HepG2 (cell line): ENCODE measurements around the gene XKR7.

Experiments
- AGO1 ChIP-seq: fragments of 200-400 bp; formaldehyde crosslinking; IDR thresholded peaks from 2 replicates; pipeline ENCODE4 v1.6.1; 2017; ENCODE audit warnings: mild to moderate bottlenecking, low read depth, low read length, moderate library complexity; ENCODE audit not compliant: poor library complexity, severe bottlenecking
- KAT2B ChIP-seq: fragments of 150-350 bp; IDR thresholded peaks from 2 replicates; pipeline ENCODE4 v1.6.1; 2014; ENCODE audit warnings: low read depth, low read length, borderline replicate concordance
- STAT6 ChIP-seq: sonication (generic); formaldehyde crosslinking; IDR thresholded peaks from 2 replicates; pipeline ENCODE4 v1.4.0; 2020; ENCODE audit warnings: missing genetic modification reagents, mild to moderate bottlenecking, borderline replicate concordance
- USF2 ChIP-seq, 2 experiments: sonication (generic) in 1 of 2; formaldehyde crosslinking in 1 of 2; IDR thresholded peaks; 2 replicates each; pipeline versions ENCODE4 v1.5.1 to v1.6.1; 2011 to 2020; ENCODE audit warnings: borderline replicate concordance in 1 of 2, low read depth in 1 of 2, low read length in 1 of 2, mild to moderate bottlenecking in 1 of 2, missing genetic modification reagents in 1 of 2, moderate library complexity in 1 of 2
- ZNF318 ChIP-seq: sonication (generic); formaldehyde crosslinking; IDR thresholded peaks from 2 replicates; pipeline ENCODE4 v1.4.0; 2020; ENCODE audit warnings: mild to moderate bottlenecking, missing genetic modification reagents
- TF ChIP-seq, protein P1 (sequence below): sonication (generic); formaldehyde crosslinking; IDR thresholded peaks from 2 replicates; pipeline ENCODE4 v1.5.0; 2020; ENCODE audit warnings: mild to moderate bottlenecking, missing genetic modification reagents, moderate library complexity
- TF ChIP-seq, protein P2 (sequence below): sonication (generic); formaldehyde crosslinking; IDR thresholded peaks from 2 replicates; pipeline ENCODE4 v1.4.0; 2020; ENCODE audit warnings: missing genetic modification reagents

DNA sequence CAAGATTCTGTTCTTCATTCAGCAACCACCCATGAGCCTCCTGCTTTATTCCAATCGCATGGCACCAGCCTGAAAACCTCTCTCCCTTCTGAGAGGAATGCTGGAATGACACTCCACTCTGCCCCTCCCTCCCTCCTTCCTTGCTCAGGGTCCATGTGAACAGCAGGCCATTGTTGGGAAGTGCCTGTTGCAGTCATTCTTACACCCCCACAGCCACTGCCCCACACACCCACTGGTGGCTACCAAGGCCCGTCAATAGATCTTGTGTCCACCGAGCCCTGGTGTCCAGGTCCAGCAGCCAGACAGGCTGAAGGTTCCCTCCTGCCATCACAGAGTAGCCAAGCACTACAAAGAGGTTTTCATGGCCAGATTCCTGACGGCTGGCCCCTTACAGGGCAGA, 22.6 kb upstream of the XKR7 start:
- TF ChIP-seq, protein P1, sequence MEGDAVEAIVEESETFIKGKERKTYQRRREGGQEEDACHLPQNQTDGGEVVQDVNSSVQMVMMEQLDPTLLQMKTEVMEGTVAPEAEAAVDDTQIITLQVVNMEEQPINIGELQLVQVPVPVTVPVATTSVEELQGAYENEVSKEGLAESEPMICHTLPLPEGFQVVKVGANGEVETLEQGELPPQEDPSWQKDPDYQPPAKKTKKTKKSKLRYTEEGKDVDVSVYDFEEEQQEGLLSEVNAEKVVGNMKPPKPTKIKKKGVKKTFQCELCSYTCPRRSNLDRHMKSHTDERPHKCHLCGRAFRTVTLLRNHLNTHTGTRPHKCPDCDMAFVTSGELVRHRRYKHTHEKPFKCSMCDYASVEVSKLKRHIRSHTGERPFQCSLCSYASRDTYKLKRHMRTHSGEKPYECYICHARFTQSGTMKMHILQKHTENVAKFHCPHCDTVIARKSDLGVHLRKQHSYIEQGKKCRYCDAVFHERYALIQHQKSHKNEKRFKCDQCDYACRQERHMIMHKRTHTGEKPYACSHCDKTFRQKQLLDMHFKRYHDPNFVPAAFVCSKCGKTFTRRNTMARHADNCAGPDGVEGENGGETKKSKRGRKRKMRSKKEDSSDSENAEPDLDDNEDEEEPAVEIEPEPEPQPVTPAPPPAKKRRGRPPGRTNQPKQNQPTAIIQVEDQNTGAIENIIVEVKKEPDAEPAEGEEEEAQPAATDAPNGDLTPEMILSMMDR, result no peak
- TF ChIP-seq USF2 (IDR thresholded peaks at IDR 0.05; ENCODE audit: low read depth, low read length), result no peak
- no peak for TF ChIP-seq USF2 (CRISPR knock-in tag; IDR thresholded peaks at IDR 0.05; ENCODE audit: borderline replicate concordance)
- no peak for TF ChIP-seq STAT6 (CRISPR knock-in tag)
- TF ChIP-seq AGO1, result no peak
- no peak for TF ChIP-seq KAT2B
- no peak for TF ChIP-seq ZNF318 (CRISPR knock-in tag)
- TF ChIP-seq, protein P2, sequence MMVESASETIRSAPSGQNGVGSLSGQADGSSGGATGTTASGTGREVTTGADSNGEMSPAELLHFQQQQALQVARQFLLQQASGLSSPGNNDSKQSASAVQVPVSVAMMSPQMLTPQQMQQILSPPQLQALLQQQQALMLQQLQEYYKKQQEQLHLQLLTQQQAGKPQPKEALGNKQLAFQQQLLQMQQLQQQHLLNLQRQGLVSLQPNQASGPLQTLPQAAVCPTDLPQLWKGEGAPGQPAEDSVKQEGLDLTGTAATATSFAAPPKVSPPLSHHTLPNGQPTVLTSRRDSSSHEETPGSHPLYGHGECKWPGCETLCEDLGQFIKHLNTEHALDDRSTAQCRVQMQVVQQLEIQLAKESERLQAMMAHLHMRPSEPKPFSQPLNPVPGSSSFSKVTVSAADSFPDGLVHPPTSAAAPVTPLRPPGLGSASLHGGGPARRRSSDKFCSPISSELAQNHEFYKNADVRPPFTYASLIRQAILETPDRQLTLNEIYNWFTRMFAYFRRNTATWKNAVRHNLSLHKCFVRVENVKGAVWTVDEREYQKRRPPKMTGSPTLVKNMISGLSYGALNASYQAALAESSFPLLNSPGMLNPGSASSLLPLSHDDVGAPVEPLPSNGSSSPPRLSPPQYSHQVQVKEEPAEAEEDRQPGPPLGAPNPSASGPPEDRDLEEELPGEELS, result no peak
